Adrenal gland (tissue), 12 donors: ENCODE measurements around the gene SLC16A1. TPM values are rescaled to one million over a fixed set of nuclear protein-coding genes. Genes with fewer than 3 reads are reported as not detected.
A peak's percentile ranks its signal among the peaks of the same experiment; 100 is the strongest.
"Not testable (repeated sequence)": the region's sequence is repeated elsewhere in the genome, so short reads cannot be mapped to it uniquely, and the experiment has no call there.

Experiments
- DNase-seq, 7 donors: peaks; one replicate each; pipeline ENCODE4 v3.0.0-alpha.2; 2019 to 2020
- H3K27ac ChIP-seq, 5 donors: fragments of 200-600 bp; sonication (generic) in 4 of 5; 1 replicate in 3 of 5; 2 replicates in 2 of 5; pipeline versions ENCODE4 v1.5.1 to v1.8.0; 2016 to 2020; ENCODE audit warnings: mild to moderate bottlenecking in 1 of 5
- H3K27me3 ChIP-seq: fragments of 200-600 bp; 2 replicates; pipeline ENCODE4 v1.8.0; 2021
- H3K36me3 ChIP-seq, 2 donors: fragments of 200-600 bp; replicated peaks in 1 of 2; 1 replicate in 1 of 2; 2 replicates in 1 of 2; pipeline versions ENCODE4 v1.5.1 to v1.8.0; 2018 to 2022
- H3K4me1 ChIP-seq, 2 donors: fragments of 200-600 bp; replicated peaks in 1 of 2; 1 replicate in 1 of 2; 2 replicates in 1 of 2; pipeline versions ENCODE4 v1.5.1 to v1.8.0; 2018 to 2021
- H3K4me3 ChIP-seq, 4 donors: fragments of 200-600 bp; sonication (generic) in 3 of 4; one replicate each; pipeline ENCODE4 v1.5.1; 2016 to 2018
- H3K9me3 ChIP-seq, 3 donors: fragments of 200-600 bp; sonication (generic) in 1 of 3; replicated peaks in 1 of 3; 1 replicate in 2 of 3; 2 replicates in 1 of 3; pipeline versions ENCODE4 v1.5.1 to v1.8.0; 2016 to 2021
- POLR2A ChIP-seq, 2 donors: fragments of 450-650 bp; IDR thresholded peaks; one replicate each; pipeline ENCODE4 v1.6.1; 2017; ENCODE audit warnings: antibody characterized with exemption in 2 of 2, mild to moderate bottlenecking in 2 of 2, moderate library complexity in 1 of 2
- WGBS, 4 donors: extraction: QIAGEN DNeasy Blood & Tissue Kit in 2 of 4; methylation state at CpG; one replicate each; pipeline versions ENCODE4 v1.1.5 to v1.1.7; 2013 to 2017; 5-methylcytosine and 5-hydroxymethylcytosine counted together
- intact Hi-C, 2 donors: fragments of 100-400 bp; cut with DNase I; formaldehyde crosslinking; loops; one replicate each; pipeline versions ENCODE4 v1.14.1 to v1.15.0; 2022 to 2023
- polyA plus RNA-seq, 3 donors: library from polyadenylated mRNA; stranded (reverse); fragments of 200-250 nt in 2 of 3; fragments of 350-450 nt in 1 of 3; fragmentation: Illumina TruSeq in 1 of 3; extraction: RNeasy Lipid Tissue Mini Kit (QIAGEN cat#74804) in 1 of 3; gene quantifications; one replicate each; pipeline ENCODE4 v1.2.3, GENCODE V29; 2013 to 2014
- total RNA-seq, 9 donors: library from RNA; depleted of rRNA in 4 of 9; stranded (reverse); fragments of >200 nt in 4 of 9; fragments of 120-200 nt in 1 of 9; fragmentation: NEBNext Ultra II Directional in 1 of 9; extraction: Animal tissue kit (Norgen Biotek cat#: 25700) in 1 of 9; gene quantifications; one replicate each; pipeline versions ENCODE4 v1.1.0 to v1.2.4, GENCODE V29; 2013 to 2023
- TF ChIP-seq, protein P1 (sequence below), 6 experiments: fragments of 450-650 bp in 4 of 6; fragments of 200-600 bp in 2 of 6; sonication (generic) in 1 of 6; IDR thresholded peaks; 1 replicate in 5 of 6; 2 replicates in 1 of 6; pipeline versions ENCODE4 v1.5.1 to v1.8.0; 2016 to 2021; ENCODE audit warnings: antibody characterized with exemption in 6 of 6, mild to moderate bottlenecking in 2 of 6, moderate library complexity in 1 of 6
- donor health status: healthy with polysubstance abuse.
- donor health status: Bipolar disorder and iron deficiency.
- donor health status: DM: yes; HTN: yes; CAD: no.
- donor health status: DM: no; HTN: no; CAD: no.
- donor health status: DM: no; HTN: no; CAD: no.
- donor health status: DM: yes; HTN: yes; CAD: no.

SLC16A1 gene
- total and polyA plus RNA-seq, 12 donors: 6.0 to 67.9 (median 27.5) TPM

- Histone ChIP-seq H3K36me3 (peaks cover 0 to 12% of the 10 kb centered on the region in 2 donors), H3K4me1 (no peaks in the 10 kb centered on the region), H3K27ac (no peak overlapping the region), H3K9me3 (no peaks in the 10 kb centered on the region), H3K4me3 (no peak overlapping the region), H3K27me3 (no peaks in the 10 kb centered on the region)
- intact Hi-C loops: no loop called here
- no peak for DNase-seq
- TF ChIP-seq POLR2A (IDR thresholded peaks at IDR 0.05): no peak
- TF ChIP-seq, protein P1, sequence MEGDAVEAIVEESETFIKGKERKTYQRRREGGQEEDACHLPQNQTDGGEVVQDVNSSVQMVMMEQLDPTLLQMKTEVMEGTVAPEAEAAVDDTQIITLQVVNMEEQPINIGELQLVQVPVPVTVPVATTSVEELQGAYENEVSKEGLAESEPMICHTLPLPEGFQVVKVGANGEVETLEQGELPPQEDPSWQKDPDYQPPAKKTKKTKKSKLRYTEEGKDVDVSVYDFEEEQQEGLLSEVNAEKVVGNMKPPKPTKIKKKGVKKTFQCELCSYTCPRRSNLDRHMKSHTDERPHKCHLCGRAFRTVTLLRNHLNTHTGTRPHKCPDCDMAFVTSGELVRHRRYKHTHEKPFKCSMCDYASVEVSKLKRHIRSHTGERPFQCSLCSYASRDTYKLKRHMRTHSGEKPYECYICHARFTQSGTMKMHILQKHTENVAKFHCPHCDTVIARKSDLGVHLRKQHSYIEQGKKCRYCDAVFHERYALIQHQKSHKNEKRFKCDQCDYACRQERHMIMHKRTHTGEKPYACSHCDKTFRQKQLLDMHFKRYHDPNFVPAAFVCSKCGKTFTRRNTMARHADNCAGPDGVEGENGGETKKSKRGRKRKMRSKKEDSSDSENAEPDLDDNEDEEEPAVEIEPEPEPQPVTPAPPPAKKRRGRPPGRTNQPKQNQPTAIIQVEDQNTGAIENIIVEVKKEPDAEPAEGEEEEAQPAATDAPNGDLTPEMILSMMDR (IDR thresholded peaks at IDR 0.05): no peak
- 82 to 97% (median 84%) methylated on average over 1 of the region's 1 CpG for WGBS, 4 donors
These were observed 15.0 kb upstream of the SLC16A1 start for GRCh38 chr1:112971006-112971405.

DNA sequence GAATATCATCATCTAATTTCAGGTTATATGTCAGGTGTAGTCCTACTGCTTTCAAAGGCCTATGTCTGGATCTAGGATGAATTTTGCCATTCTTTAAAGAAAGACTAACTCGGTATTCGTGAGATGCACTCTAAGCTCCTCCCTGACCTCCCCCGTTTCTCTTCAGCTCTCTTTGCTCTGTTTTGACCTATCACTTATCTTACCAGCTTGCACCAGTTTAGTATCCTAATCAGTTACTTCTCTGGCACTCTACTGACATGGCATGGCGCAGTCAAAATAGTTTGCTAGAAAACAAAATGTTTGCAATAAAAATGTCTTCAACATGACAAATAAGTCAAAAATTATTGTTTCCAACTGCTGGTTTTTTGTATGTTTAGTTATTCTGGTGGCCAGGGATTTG, 8.4 kb upstream of the SLC16A1 start:
- intact Hi-C loops: no loop called here
- no peak overlapping the region for H3K4me3 ChIP-seq
- TF ChIP-seq, protein P1 (IDR thresholded peaks at IDR 0.05): no peak
- no peak for TF ChIP-seq POLR2A (IDR thresholded peaks at IDR 0.05)
- H3K27ac ChIP-seq: no peak overlapping the region
- H3K36me3 ChIP-seq: peaks cover 3 to 16% of the 10 kb centered on the region in 2 donors
- no peaks in the 10 kb centered on the region for H3K9me3 ChIP-seq
- DNase-seq: no peak
- no peaks in the 10 kb centered on the region for H3K27me3 ChIP-seq
- 89 to 98% (median 94%) methylated on average over 4 of the region's 4 CpGs for WGBS, 4 donors
- peaks cover 0 to 4% of the 10 kb centered on the region in 2 donors for H3K4me1 ChIP-seq

- peaks cover 6 to 15% of the 10 kb centered on the region in 2 donors for H3K4me1 ChIP-seq
- no peak for DNase-seq
- no peaks in the 10 kb centered on the region for H3K9me3 ChIP-seq
- intact Hi-C loops: no loop called here
- peaks cover 3 to 4% of the 10 kb centered on the region in 2 donors for H3K36me3 ChIP-seq
- H3K27me3 ChIP-seq: no peaks in the 10 kb centered on the region
- no peak overlapping the region for H3K4me3 ChIP-seq
- no peak overlapping the region for H3K27ac ChIP-seq
- no peak for TF ChIP-seq POLR2A (IDR thresholded peaks at IDR 0.05)
- TF ChIP-seq, protein P1 (IDR thresholded peaks at IDR 0.05): no peak
- WGBS, 4 donors: 96 to 99% (median 99%) methylated on average over 4 of the region's 4 CpGs
These were observed 5.1 kb upstream of the SLC16A1 start for GRCh38 chr1:112961072-112961471.

DNA sequence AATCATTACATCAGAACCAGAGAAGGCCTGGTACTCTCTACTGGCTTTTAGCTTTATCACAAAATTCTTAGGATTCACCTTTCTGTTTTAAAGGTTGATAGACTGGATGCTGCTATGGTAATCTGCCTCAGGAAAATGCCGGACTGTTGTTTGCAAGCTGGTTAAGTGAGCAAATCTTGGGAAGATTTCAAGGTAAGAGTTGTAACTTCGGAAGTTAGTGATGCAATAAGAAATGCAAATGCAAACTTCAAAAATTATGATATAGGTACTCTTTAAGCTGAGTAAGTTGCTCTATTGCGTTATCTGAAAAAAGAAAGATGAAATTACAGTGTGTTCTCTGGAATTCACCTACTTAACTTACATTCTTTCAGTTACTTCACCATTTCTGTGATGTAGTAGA, 4.4 kb upstream of the SLC16A1 start:
- H3K4me1 ChIP-seq: peaks cover 6 to 15% of the 10 kb centered on the region in 2 donors
- H3K27me3 ChIP-seq: no peaks in the 10 kb centered on the region
- peaks cover 3 to 4% of the 10 kb centered on the region in 2 donors for H3K36me3 ChIP-seq
- DNase-seq: no peak
- TF ChIP-seq, protein P1 (IDR thresholded peaks at IDR 0.05): no peak
- TF ChIP-seq POLR2A (IDR thresholded peaks at IDR 0.05): no peak
- no peaks in the 10 kb centered on the region for H3K9me3 ChIP-seq
- H3K27ac ChIP-seq: no peak overlapping the region
- intact Hi-C loops: no loop called here
- 77 to 85% (median 82%) methylated on average over 3 of the region's 3 CpGs for WGBS, 4 donors
- no peak overlapping the region for H3K4me3 ChIP-seq

DNA sequence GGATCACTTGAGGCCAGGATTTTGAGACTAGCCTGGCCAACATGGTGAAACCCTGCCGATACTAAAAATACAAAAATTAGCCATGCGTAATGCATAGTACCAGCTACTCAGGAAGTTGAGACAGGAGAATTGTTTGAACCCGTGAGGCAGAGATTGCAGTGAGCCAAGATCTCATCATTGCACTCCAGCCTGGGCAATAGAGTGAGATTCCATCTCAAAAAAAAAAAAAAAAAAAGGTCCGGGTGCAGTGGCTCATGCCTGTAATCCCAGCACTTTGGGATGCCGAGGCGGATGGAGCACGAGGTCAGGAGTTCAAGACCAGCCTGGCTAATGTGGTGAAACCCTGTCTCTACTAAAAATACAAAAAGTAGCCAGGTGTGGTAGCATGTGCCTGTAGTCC, 2.2 kb upstream of the SLC16A1 start:
- Histone ChIP-seq H3K4me1 (peaks cover 6 to 27% of the 10 kb centered on the region in 2 donors), H3K27ac (peak overlapping the region in 2 of 5 donors; percentile 90 to 95), H3K4me3 (peak overlapping the region in 1 of 4 donors; percentile 67)
- not testable (repeated sequence) for H3K36me3 ChIP-seq, H3K9me3 ChIP-seq, H3K27me3 ChIP-seq, DNase-seq
- intact Hi-C loops: loop anchor here (10.0 kb wide), 1 partner anchor 73 kb away; no protein-coding TSS in a partner anchor
- 80 to 90% (median 85%) methylated on average over 7 of the region's 7 CpGs for WGBS, 4 donors
